NB4 (cell line): ENCODE data around the gene ACTL9.

Experiments
- TF ChIP-seq, protein P1 (sequence below): IDR thresholded peaks from one replicate; pipeline ENCODE4 v1.5.1; 2012; ENCODE audit warnings: low read depth, low read length
- TF ChIP-seq, protein P2 (sequence below): IDR thresholded peaks from 2 replicates; pipeline ENCODE4 v1.6.1; 2011; ENCODE audit warnings: low read depth, low read length

DNA sequence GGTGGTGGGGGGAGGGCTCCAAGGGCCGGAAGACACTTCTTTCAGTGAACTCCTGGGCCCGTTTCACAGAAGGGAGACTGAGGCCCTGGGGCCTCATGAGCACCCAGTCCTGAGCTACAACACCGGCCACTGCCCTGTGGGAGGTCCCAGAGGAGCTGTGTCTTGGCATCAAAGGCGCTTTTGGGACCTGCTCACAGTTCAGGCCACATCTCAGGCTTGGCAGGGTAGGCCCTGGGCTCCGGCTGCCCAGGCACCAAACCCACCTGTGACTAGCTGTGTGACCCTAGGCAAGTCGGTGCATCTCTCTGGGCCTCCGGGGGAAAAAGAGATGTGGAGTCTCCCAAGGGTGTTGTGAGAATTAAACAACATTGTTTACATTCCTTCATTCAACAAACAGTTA, 38.7 kb downstream of the ACTL9 start:
- TF ChIP-seq, protein P1, sequence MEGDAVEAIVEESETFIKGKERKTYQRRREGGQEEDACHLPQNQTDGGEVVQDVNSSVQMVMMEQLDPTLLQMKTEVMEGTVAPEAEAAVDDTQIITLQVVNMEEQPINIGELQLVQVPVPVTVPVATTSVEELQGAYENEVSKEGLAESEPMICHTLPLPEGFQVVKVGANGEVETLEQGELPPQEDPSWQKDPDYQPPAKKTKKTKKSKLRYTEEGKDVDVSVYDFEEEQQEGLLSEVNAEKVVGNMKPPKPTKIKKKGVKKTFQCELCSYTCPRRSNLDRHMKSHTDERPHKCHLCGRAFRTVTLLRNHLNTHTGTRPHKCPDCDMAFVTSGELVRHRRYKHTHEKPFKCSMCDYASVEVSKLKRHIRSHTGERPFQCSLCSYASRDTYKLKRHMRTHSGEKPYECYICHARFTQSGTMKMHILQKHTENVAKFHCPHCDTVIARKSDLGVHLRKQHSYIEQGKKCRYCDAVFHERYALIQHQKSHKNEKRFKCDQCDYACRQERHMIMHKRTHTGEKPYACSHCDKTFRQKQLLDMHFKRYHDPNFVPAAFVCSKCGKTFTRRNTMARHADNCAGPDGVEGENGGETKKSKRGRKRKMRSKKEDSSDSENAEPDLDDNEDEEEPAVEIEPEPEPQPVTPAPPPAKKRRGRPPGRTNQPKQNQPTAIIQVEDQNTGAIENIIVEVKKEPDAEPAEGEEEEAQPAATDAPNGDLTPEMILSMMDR, result no peak
- TF ChIP-seq, protein P2, sequence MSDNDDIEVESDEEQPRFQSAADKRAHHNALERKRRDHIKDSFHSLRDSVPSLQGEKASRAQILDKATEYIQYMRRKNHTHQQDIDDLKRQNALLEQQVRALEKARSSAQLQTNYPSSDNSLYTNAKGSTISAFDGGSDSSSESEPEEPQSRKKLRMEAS, result no peak
